Muscle of leg (tissue), 11 donors: Measurements from ENCODE around the gene EXT2. TPM values are rescaled to one million over a fixed set of nuclear protein-coding genes. Genes with fewer than 3 reads are reported as not detected.

Experiments
- DNase-seq: peaks from one replicate; pipeline ENCODE4 v3.0.0; 2013
- H3K27ac ChIP-seq: one replicate; pipeline ENCODE4 v1.5.1; 2013; ENCODE audit warnings: mild to moderate bottlenecking, low read length, control low read depth
- H3K27me3 ChIP-seq: one replicate; pipeline ENCODE4 v1.6.1; 2013; ENCODE audit warnings: low read length; ENCODE audit not compliant: control insufficient read depth, insufficient read depth
- H3K36me3 ChIP-seq: one replicate; pipeline ENCODE4 v1.6.1; 2013; ENCODE audit warnings: low read length; ENCODE audit not compliant: control insufficient read depth, insufficient read depth
- H3K4me1 ChIP-seq: one replicate; pipeline ENCODE4 v1.6.1; 2013; ENCODE audit warnings: low read length; ENCODE audit not compliant: control insufficient read depth, insufficient read depth
- H3K4me3 ChIP-seq: one replicate; pipeline ENCODE4 v1.5.1; 2013; ENCODE audit warnings: low read length, control low read depth
- H3K9me3 ChIP-seq: replicated peaks from 2 replicates; pipeline ENCODE4 v1.6.1; 2013; ENCODE audit warnings: low read depth, low read length; ENCODE audit not compliant: control insufficient read depth
- WGBS: methylation state at CpG from one replicate; pipeline ENCODE4 v1.1.5; 2013; ENCODE audit warnings: missing lambda C conversion rate; ENCODE audit not compliant: insufficient coverage; 5-methylcytosine and 5-hydroxymethylcytosine counted together
- polyA plus RNA-seq, 8 donors: library from polyadenylated mRNA; unstranded; fragments of 120-200 nt; gene quantifications; one replicate each; pipeline versions ENCODE4 v1.2.1 to v1.2.3, GENCODE V29; 2013; ENCODE audit warnings: inconsistent platforms in 1 of 8, low replicate concordance in 1 of 8; ENCODE audit not compliant: insufficient read length in 8 of 8, insufficient read depth in 1 of 8
- total RNA-seq: library from RNA; stranded (reverse); fragments of 120-200 nt; gene quantifications from one replicate; pipeline ENCODE4 v1.2.4, GENCODE V29; 2013

The EXT2 gene
- total and polyA plus RNA-seq, 9 donors = 44.3 to 66.8 (median 56.2) TPM

DNA sequence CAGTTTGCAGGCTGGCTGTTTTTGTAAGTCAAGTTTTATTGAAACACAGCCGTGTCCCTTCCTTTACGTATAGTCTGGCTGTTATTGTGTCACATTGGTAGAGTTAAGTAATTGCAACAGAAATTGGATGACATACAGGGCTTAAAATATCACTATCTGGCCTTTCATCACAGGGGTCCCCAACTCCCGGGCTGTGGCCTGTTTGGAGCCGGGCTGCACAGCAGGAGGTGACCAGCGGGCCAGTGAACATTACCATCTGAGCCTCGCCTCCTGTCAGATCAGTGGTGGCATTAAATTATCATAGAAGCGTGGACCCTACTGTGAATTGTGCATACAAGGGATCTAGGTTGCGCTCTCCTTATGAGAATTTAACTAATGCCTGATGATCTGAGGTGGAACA lies 31.7 kb downstream of the EXT2 start:
- no peak overlapping the region for H3K4me3 ChIP-seq
- whole genome bisulfite sequencing = 88% methylated on average over 6 of the region's 8 CpGs
- H3K27me3 ChIP-seq = no peaks in the 10 kb centered on the region
- peaks cover 63% of the 10 kb centered on the region for H3K36me3 ChIP-seq
- H3K4me1 ChIP-seq = no peaks in the 10 kb centered on the region
- DNase-seq = no peak
- no peaks in the 10 kb centered on the region for H3K9me3 ChIP-seq
- no peak overlapping the region for H3K27ac ChIP-seq

DNA sequence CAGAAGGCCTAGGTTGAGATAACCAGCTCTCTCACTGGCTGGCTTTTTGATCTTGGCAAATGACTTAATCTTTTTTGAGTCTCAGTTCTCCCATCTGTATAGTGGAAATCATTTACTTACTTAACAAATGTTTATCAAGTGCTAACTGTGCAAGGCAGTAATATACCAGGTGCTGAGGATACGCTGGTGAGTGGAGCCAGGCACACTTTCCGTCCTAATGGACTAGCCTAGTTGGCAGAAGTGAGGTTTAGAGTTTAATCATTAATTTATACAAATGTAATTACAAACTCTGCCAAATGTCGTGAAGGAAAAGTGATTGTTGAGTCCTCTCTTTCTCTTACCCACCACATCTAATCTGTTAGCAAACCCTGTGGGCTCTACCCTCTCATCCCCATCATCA lies 33.3 kb downstream of the EXT2 start:
- H3K36me3 ChIP-seq = peaks cover 61% of the 10 kb centered on the region
- no CpG with 5 or more reads among the region's 3 CpGs for WGBS
- H3K4me3 ChIP-seq = no peak overlapping the region
- no peak for DNase-seq
- no peaks in the 10 kb centered on the region for H3K9me3 ChIP-seq
- no peaks in the 10 kb centered on the region for H3K4me1 ChIP-seq
- H3K27ac ChIP-seq = no peak overlapping the region
- no peaks in the 10 kb centered on the region for H3K27me3 ChIP-seq

DNA sequence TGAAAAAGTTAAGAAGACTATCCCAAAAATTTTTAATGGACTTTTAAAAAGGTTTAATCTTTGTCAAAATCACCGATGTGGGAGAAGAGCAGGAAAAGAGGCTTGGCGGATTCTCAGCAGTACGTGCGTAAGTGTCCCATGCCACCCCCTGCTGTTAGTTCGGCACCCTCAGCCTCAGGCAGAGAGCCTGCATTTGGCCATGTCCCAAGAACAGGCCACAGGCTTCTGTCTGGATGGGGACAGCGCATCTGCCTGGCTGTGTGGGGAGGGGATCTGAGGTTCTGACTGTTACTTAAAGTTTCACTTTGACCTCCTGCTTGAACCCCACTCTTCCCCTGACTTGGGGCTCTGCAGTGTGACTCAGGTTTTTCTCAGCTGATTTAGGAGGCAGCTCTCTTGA lies 35.3 kb downstream of the EXT2 start:
- H3K4me1 ChIP-seq = no peaks in the 10 kb centered on the region
- DNase-seq = no peak
- no peak overlapping the region for H3K4me3 ChIP-seq
- WGBS = 67% methylated on average over 5 of the region's 6 CpGs
- no peaks in the 10 kb centered on the region for H3K9me3 ChIP-seq
- no peaks in the 10 kb centered on the region for H3K27me3 ChIP-seq
- no peak overlapping the region for H3K27ac ChIP-seq
- H3K36me3 ChIP-seq = peaks cover 50% of the 10 kb centered on the region

DNA sequence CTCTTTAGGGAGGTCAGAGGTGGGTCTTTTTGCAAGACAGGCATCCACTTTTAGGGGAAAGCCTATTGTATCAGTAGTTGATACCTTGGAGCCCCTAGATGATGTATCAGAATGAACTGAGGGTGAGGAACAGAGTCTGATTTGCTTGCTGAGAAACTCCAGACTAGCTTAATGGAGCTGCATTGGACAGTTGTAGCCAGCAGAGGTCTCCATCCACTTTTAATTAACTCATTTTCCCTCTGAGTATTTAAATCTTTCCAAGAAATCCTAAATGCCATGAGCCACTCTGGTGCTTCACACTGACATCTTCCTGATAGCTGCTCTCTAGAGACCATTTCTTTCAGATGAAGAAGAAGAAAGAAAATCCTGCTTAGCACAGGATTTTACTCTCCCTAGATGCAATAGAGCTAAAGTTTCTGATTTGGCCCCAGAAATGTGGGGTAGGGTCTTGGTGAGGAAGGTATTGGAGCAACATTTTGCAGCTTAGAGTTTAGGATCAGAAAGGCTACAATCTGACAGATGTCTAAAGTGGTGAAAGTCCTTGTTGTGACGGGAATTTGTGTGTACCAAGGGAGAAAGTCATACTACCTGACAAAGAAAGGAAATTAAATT lies 38.0 kb downstream of the EXT2 start:
- DNase-seq = peak; percentile 75
- no peaks in the 10 kb centered on the region for H3K27me3 ChIP-seq
- no peak overlapping the region for H3K27ac ChIP-seq
- no peaks in the 10 kb centered on the region for H3K9me3 ChIP-seq
- WGBS = no CpG with 5 or more reads among the region's 1 CpG
- no peak overlapping the region for H3K4me3 ChIP-seq
- H3K4me1 ChIP-seq = peaks cover 2% of the 10 kb centered on the region
- peaks cover 30% of the 10 kb centered on the region for H3K36me3 ChIP-seq

DNA sequence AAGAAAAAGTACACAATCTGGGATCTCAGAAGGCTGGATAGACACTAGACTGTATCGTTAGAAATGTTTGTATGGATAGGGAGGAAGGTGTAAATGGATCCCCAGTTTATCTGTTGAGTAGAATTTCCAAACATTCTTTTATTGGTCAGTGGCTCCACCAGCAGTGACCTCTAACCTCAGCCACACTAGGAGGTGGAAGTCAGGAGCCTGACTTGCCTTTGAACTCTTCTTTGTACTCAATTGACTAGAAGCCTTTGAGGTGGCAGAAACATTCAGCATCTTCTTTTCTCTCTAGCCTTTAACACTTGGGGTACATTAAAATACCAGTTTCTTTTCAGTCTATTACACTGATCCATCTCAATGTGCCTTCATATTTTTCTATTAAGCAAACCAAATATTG lies 39.1 kb downstream of the EXT2 start:
- H3K4me3 ChIP-seq = no peak overlapping the region
- H3K27ac ChIP-seq = no peak overlapping the region
- no CpG with 5 or more reads among the region's 1 CpG for WGBS
- peaks cover 3% of the 10 kb centered on the region for H3K4me1 ChIP-seq
- no peaks in the 10 kb centered on the region for H3K27me3 ChIP-seq
- no peak for DNase-seq
- H3K36me3 ChIP-seq = peaks cover 20% of the 10 kb centered on the region
- no peaks in the 10 kb centered on the region for H3K9me3 ChIP-seq

DNA sequence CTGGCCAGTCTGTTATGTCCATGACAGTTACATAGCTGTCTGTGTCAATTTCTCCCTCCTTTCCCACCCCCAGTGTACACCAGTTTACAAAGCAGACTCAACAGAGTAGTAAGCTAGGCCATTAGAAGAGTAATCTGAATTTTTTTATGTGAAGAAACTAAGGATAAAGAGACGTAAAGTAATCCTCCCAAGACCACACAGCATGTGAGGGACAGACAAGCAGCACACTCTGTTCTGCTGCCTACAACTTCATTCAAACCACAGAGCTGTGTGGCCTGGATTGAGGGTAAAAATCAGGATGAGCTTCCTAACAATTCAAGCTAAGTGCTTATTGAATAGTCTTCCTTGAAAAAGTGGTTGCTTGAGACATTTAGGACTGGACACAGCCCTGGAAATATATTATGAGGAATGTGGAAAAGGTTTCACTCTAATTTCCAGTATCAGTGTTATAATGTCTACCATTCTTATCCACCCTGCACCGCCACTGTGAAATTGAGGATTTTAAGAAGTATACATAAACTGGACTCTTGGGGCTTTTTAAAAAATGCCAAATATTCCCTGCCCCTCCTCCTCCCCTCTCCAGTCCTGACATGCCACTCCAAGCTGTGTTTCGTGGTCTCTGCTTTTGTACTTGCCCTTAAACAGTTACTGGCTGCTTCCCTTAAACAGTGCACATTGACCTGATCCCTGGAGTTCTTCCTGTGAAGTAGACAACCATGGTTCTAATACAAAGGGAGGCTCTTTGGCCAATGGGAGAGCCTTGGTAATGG lies 40.9 kb downstream of the EXT2 start:
- peak overlapping the region; percentile 30 for H3K27ac ChIP-seq
- H3K9me3 ChIP-seq = no peaks in the 10 kb centered on the region
- H3K4me1 ChIP-seq = peaks cover 10% of the 10 kb centered on the region
- 33% methylated on average over 1 of the region's 3 CpGs for WGBS
- DNase-seq = peak; percentile 54
- no peaks in the 10 kb centered on the region for H3K27me3 ChIP-seq
- peaks cover 5% of the 10 kb centered on the region for H3K36me3 ChIP-seq
- H3K4me3 ChIP-seq = no peak overlapping the region

DNA sequence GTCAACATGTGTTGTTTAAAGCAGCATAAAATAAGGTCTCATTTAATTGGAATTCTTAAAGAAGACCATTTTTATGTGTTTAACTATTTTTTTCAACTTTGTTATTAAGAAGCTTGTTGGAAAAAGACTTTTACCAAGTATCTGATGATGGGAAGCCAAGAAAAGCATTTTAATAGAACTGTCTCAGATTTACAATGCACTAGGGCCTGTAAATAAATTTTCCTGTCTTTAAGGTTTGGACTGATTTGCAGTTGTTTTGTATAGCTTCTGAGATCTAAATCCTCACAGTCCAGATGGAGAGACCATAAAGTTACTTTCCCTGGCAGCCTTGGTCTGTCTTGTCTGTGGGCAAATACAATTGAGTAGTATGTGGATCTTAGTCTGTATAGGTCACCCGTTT lies 41.6 kb downstream of the EXT2 start:
- DNase-seq = no peak
- H3K4me1 ChIP-seq = peaks cover 10% of the 10 kb centered on the region
- no peak overlapping the region for H3K4me3 ChIP-seq
- no peaks in the 10 kb centered on the region for H3K27me3 ChIP-seq
- H3K9me3 ChIP-seq = no peaks in the 10 kb centered on the region
- WGBS = no CpG with 5 or more reads among the region's 1 CpG
- H3K27ac ChIP-seq = no peak overlapping the region
- peaks cover 3% of the 10 kb centered on the region for H3K36me3 ChIP-seq

DNA sequence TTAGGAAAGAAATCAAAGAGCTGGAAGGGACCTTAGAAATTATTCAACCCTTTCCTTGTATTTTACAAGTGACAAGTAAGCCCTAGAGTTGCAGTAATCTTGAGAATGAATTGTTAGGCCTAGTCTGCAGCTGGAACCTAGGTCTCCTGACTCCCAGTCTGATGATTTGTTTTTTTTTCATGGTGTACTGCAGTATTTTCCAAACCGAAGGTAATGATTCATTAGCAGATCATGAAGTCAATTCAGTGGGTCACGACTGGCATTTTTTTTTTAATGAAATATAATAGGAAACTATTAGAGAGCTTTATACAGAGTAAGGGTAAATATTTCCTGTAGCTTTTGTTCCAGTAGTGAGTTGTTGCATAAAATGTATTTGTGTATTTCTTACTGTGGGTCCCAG lies 42.8 kb downstream of the EXT2 start:
- whole genome bisulfite sequencing = no CpG with 5 or more reads among the region's 2 CpGs
- H3K36me3 ChIP-seq = no peaks in the 10 kb centered on the region
- no peak for DNase-seq
- no peaks in the 10 kb centered on the region for H3K27me3 ChIP-seq
- peaks cover 10% of the 10 kb centered on the region for H3K4me1 ChIP-seq
- H3K4me3 ChIP-seq = no peak overlapping the region
- H3K27ac ChIP-seq = no peak overlapping the region
- no peaks in the 10 kb centered on the region for H3K9me3 ChIP-seq

DNA sequence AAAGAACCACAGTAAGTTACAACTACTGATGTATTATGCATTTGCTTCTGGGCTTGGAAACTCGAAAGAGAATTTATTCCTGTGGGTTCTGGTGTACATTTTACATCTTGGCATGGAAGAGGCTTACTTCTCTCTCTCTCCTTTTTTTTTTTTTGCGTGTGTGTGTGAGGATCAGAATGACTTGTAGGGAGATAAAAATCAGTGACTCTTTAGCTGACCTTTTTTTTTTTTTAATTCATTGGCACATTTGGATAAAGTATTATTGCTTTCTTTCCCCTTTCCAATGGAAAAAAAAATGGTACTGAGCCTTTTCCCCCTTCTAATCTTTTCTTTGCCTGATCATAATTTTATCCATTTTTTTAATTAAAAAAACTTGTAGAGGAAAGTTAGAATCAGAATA lies 43.5 kb downstream of the EXT2 start:
- Histone ChIP-seq H3K4me1 (peaks cover 10% of the 10 kb centered on the region), H3K4me3 (no peak overlapping the region), H3K27me3 (no peaks in the 10 kb centered on the region), H3K9me3 (no peaks in the 10 kb centered on the region), H3K36me3 (peaks cover 2% of the 10 kb centered on the region), H3K27ac (no peak overlapping the region)
- peak; percentile 48 for DNase-seq
- no CpG with 5 or more reads among the region's 2 CpGs for WGBS

DNA sequence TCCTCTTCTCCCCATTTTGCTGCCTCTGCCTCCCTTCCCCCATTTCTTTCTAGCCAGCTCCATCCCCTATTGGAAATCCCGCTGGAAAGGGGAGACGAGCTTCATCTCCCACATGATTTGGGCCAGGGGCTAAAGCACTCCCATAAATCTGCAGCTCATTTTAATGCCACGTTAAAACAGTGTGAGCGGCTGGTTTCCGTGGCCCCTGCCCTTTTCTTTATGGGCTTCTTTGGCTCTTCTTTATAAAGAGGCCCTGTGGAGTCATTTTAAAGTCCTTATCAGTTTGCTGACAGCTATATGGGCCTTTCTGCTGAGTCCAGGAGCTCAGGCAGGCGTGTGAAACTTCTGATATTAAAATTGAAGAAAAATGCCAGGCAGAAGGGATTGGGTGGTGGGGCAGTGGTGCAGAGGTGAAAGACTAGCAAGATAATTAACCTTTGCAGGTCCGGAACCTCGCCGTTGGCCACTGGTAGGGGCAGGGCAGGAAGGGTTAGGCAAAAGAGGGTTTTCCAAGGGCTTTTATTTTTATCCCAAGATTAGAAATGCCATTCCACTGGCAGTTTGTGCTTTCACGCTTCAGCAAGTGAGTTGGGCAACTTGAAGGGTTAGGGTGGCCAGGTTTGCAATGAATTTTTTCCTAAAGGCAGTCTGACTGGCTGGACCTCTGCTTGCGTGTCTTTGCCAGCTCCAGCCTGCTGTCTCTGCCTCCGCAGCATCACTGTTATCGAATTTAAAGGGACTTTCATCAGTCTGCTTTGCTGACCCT lies 44.3 kb downstream of the EXT2 start:
- H3K4me1 ChIP-seq = peaks cover 15% of the 10 kb centered on the region
- H3K27ac ChIP-seq = peak overlapping the region; percentile 37
- no peak overlapping the region for H3K4me3 ChIP-seq
- DNase-seq = peak; percentile 62
- no peaks in the 10 kb centered on the region for H3K27me3 ChIP-seq
- H3K9me3 ChIP-seq = no peaks in the 10 kb centered on the region
- 51% methylated on average over 13 of the region's 13 CpGs for WGBS
- peaks cover 7% of the 10 kb centered on the region for H3K36me3 ChIP-seq
